OCI-LY7 (cell line): Measurements from ENCODE around the gene TNFSF18. TPM values are rescaled to one million over a fixed set of nuclear protein-coding genes. Genes with fewer than 3 reads are reported as not detected.

Experiments used
- BruUV-seq: library from RNA; stranded (reverse); fragments of 400-500 nt; replicated peaks from 2 replicates; lab custom pipeline; 2021; lab: Mats Ljungman, UMichigan
- CTCF ChIA-PET: fragments of 300-600 bp; sonication (Branson Sonifier 250); formaldehyde crosslinking; loops from one replicate; lab custom pipeline; 2022; ENCODE audit warnings: antibody characterized with exemption; ENCODE audit not compliant: unreplicated experiment; lab: Charles Lee
- POLR2A ChIA-PET: fragments of 300-600 bp; sonication (Branson Sonifier 250); formaldehyde crosslinking; loops from one replicate; lab custom pipeline; 2022; ENCODE audit warnings: antibody characterized with exemption; lab: Charles Lee
- DNase-seq: peaks from one replicate; pipeline ENCODE4 v3.0.0-alpha.2; 2015; ENCODE audit warnings: low spot score
- H2AFZ ChIP-seq: fragments of 200-600 bp; sonication (generic), shearing (Covaris generic); 2 replicates; pipeline ENCODE4 v1.6.1; 2014; ENCODE audit warnings: mild to moderate bottlenecking, antibody characterized with exemption, low read length, moderate library complexity
- H3K27ac ChIP-seq: fragments of 200-600 bp; sonication (generic); 2 replicates; pipeline ENCODE4 v1.5.1; 2014; ENCODE audit warnings: mixed run types, low read depth, mild to moderate bottlenecking, moderate library complexity, low read length, inconsistent platforms; ENCODE audit not compliant: poor library complexity, severe bottlenecking
- H3K36me3 ChIP-seq: fragments of 200-600 bp; sonication (generic); 2 replicates; pipeline ENCODE4 v1.6.1; 2014; ENCODE audit warnings: mild to moderate bottlenecking, antibody characterized with exemption, low read length, moderate library complexity, mixed read lengths; ENCODE audit not compliant: insufficient read depth
- H3K4me1 ChIP-seq: fragments of 200-600 bp; sonication (generic); 2 replicates; pipeline ENCODE4 v1.5.1; 2014; ENCODE audit warnings: mild to moderate bottlenecking, low read length; ENCODE audit not compliant: insufficient read depth, poor library complexity, severe bottlenecking
- H3K4me2 ChIP-seq: fragments of 200-600 bp; sonication (generic); 2 replicates; pipeline ENCODE4 v1.6.1; 2014; ENCODE audit warnings: mild to moderate bottlenecking, low read length
- H3K4me3 ChIP-seq: fragments of 200-600 bp; sonication (generic); 2 replicates; pipeline ENCODE4 v1.5.1; 2014; ENCODE audit warnings: mild to moderate bottlenecking, low read depth, low read length; ENCODE audit not compliant: poor library complexity, severe bottlenecking
- H3K79me2 ChIP-seq: fragments of 200-600 bp; sonication (generic); 2 replicates; pipeline ENCODE4 v1.6.1; 2016; ENCODE audit warnings: low read depth, mild to moderate bottlenecking, low read length, moderate library complexity, mixed read lengths; ENCODE audit not compliant: insufficient read depth
- H3K9me2 ChIP-seq: fragments of 200-600 bp; sonication (generic); 2 replicates; pipeline ENCODE4 v1.6.1; 2016; ENCODE audit warnings: mild to moderate bottlenecking, low read length, mixed read lengths; ENCODE audit not compliant: insufficient read depth
- H3K9me3 ChIP-seq: fragments of 200-600 bp; sonication (generic); 2 replicates; pipeline ENCODE4 v1.6.1; 2014; ENCODE audit warnings: mild to moderate bottlenecking, mixed run types, low read length, mixed read lengths
- H4K20me1 ChIP-seq: fragments of 200-600 bp; sonication (generic); 2 replicates; pipeline ENCODE4 v1.6.1; 2014; ENCODE audit warnings: mild to moderate bottlenecking, antibody characterized with exemption, low read length, moderate library complexity, mixed read lengths; ENCODE audit not compliant: insufficient read depth
- CTCF ChIP-seq: fragments of 200-600 bp; sonication (generic); conservative IDR thresholded peaks from 2 replicates; pipeline ENCODE4 v1.5.1; 2014; ENCODE audit warnings: mild to moderate bottlenecking, antibody characterized with exemption, low read length, moderate library complexity, mixed read lengths
- EZH2phosphoT487 ChIP-seq: fragments of 200-600 bp; sonication (generic); IDR thresholded peaks from 2 replicates; pipeline ENCODE4 v1.6.1; 2018; ENCODE audit warnings: low read depth, borderline replicate concordance, mild to moderate bottlenecking, mixed run types, antibody characterized with exemption, low read length, moderate library complexity, mixed read lengths
- intact Hi-C: fragments of 100-400 bp; cut with micrococcal nuclease; formaldehyde crosslinking; loops from one replicate; pipeline ENCODE4 v1.10.0; 2022; ENCODE audit not compliant: unreplicated experiment
- total RNA-seq, 2 experiments: library from RNA; depleted of rRNA in 1 of 2; stranded (reverse); fragments of >200 nt in 1 of 2; shearing (Covaris generic) in 1 of 2; gene quantifications; 2 replicates each; pipeline ENCODE4 v1.2.3, GENCODE V29; 2014 to 2022

The TNFSF18 gene
- total RNA-seq, 2 experiments from 2014 or later: not detected

DNA sequence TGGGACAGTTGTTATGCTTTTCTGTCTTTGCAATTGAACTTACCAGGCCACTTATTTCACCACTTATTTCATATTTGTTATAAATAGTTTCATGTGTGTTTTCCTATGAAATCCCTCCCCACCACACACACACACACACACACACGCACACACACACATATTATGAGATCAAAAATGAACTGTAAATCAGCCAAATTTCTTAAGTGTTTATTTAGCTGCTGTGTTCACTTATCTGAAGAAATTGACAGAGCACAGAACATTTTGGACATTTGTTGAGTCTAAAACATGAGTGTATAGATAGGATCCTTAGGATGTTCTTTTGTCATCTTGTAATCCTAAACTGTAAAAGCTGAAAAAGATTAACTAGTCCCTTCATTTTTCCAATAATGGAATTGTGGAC is 7.8 kb upstream of the TNFSF18 start:
- Histone ChIP-seq H3K4me3 (no peak overlapping the region), H2AFZ (no peak overlapping the region), H3K27ac (no peak overlapping the region), H3K36me3 (no peaks in the 10 kb centered on the region), H4K20me1 (no peaks in the 10 kb centered on the region), H3K9me3 (no peaks in the 10 kb centered on the region), H3K4me2 (no peak overlapping the region), H3K4me1 (no peaks in the 10 kb centered on the region), H3K9me2 (no peaks in the 10 kb centered on the region), H3K79me2 (no peaks in the 10 kb centered on the region)
- no peak for DNase-seq
- intact Hi-C loops: no loop called here
- BruUV-seq: no TSS peak
- ChIA-PET POLR2A (interaction anchor here (1.2 kb wide), 1 partner anchor 10 kb away, joined by 4 read pairs; no protein-coding TSS in a partner anchor), CTCF (no interaction called here)
- TF ChIP-seq EZH2phosphoT487 (no peak), CTCF (no peak)

GRCh38 chr1:173057984-173058383 is 7.2 kb upstream of the TNFSF18 start:
- no peaks in the 10 kb centered on the region for H4K20me1 ChIP-seq
- DNase-seq: no peak
- H3K36me3 ChIP-seq: no peaks in the 10 kb centered on the region
- H3K79me2 ChIP-seq: no peaks in the 10 kb centered on the region
- H3K27ac ChIP-seq: no peak overlapping the region
- H3K4me2 ChIP-seq: no peak overlapping the region
- ChIA-PET POLR2A (interaction anchor here (1.2 kb wide), 1 partner anchor 9 kb away, joined by 4 read pairs; no protein-coding TSS in a partner anchor), CTCF (no interaction called here)
- no peak overlapping the region for H2AFZ ChIP-seq
- H3K4me1 ChIP-seq: no peaks in the 10 kb centered on the region
- H3K4me3 ChIP-seq: no peak overlapping the region
- H3K9me3 ChIP-seq: no peaks in the 10 kb centered on the region
- BruUV-seq: no TSS peak
- TF ChIP-seq EZH2phosphoT487 (no peak), CTCF (no peak)
- H3K9me2 ChIP-seq: no peaks in the 10 kb centered on the region
- intact Hi-C loops: no loop called here

DNA sequence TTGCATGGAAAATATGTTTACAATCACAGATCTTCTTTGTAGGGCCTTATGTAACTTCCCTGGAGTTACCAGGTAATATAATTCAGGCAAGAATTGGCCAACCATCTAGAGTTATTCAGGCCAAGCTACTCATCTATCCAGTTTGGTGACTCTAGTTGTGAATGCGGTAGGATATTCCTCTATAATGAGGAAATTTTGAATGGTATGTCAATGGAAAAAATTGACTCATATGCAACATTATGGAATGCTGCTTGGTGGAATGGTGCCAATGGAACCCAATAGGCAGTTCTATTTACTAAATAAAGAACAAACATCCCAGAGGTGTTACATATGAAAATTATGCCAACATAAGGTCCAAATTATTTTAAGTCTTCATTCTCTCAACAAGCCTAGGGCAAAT is 5.6 kb upstream of the TNFSF18 start:
- ChIA-PET POLR2A (no interaction called here), CTCF (no interaction called here)
- H3K4me3 ChIP-seq: no peak overlapping the region
- DNase-seq: no peak
- H2AFZ ChIP-seq: no peak overlapping the region
- H3K9me3 ChIP-seq: no peaks in the 10 kb centered on the region
- intact Hi-C loops: no loop called here
- H3K4me2 ChIP-seq: no peak overlapping the region
- no peaks in the 10 kb centered on the region for H3K9me2 ChIP-seq
- H4K20me1 ChIP-seq: no peaks in the 10 kb centered on the region
- no peaks in the 10 kb centered on the region for H3K4me1 ChIP-seq
- no peaks in the 10 kb centered on the region for H3K36me3 ChIP-seq
- BruUV-seq: no TSS peak
- no peaks in the 10 kb centered on the region for H3K79me2 ChIP-seq
- no peak overlapping the region for H3K27ac ChIP-seq
- no peak for TF ChIP-seq CTCF
- TF ChIP-seq EZH2phosphoT487: no peak
